HEK293T (cell line): ENCODE data around the gene GABRR3.

Experiments used
- ARNT ChIP-seq: fragments of 450-650 bp; IDR thresholded peaks from 2 replicates; pipeline ENCODE4 v1.6.1; 2017; ENCODE audit warnings: mild to moderate bottlenecking
- BHLHE40 ChIP-seq: fragments of 450-650 bp; IDR thresholded peaks from 2 replicates; pipeline ENCODE4 v1.6.1; 2016; ENCODE audit warnings: mild to moderate bottlenecking, moderate library complexity, borderline replicate concordance
- FOXA1 ChIP-seq: fragments of 450-650 bp; IDR thresholded peaks from 2 replicates; pipeline ENCODE4 v1.6.1; 2016; ENCODE audit warnings: mild to moderate bottlenecking
- FOXM1 ChIP-seq: fragments of 450-650 bp; IDR thresholded peaks from 2 replicates; pipeline ENCODE4 v1.6.1; 2017; ENCODE audit warnings: mild to moderate bottlenecking, borderline replicate concordance
- HDGF ChIP-seq: fragments of 450-650 bp; IDR thresholded peaks from 2 replicates; pipeline ENCODE4 v1.6.1; 2017; ENCODE audit warnings: antibody characterized with exemption, borderline replicate concordance
- L3MBTL2 ChIP-seq: fragments of 450-650 bp; conservative IDR thresholded peaks from 2 replicates; pipeline ENCODE4 v1.6.1; 2016; ENCODE audit warnings: mild to moderate bottlenecking
- LEF1 ChIP-seq: fragments of 450-650 bp; IDR thresholded peaks from 2 replicates; pipeline ENCODE4 v1.6.1; 2017; ENCODE audit warnings: mild to moderate bottlenecking, borderline replicate concordance
- SP1 ChIP-seq: fragments of 450-650 bp; IDR thresholded peaks from 2 replicates; pipeline ENCODE4 v1.6.1; 2017
- SUZ12 ChIP-seq: fragments of 450-650 bp; IDR thresholded peaks from 2 replicates; pipeline ENCODE4 v1.6.1; 2016; ENCODE audit warnings: mild to moderate bottlenecking
- TARDBP ChIP-seq: fragments of 450-650 bp; IDR thresholded peaks from 2 replicates; pipeline ENCODE4 v1.6.1; 2016
- ZNF384 ChIP-seq: fragments of 450-650 bp; IDR thresholded peaks from 2 replicates; pipeline ENCODE4 v1.6.1; 2016

DNA sequence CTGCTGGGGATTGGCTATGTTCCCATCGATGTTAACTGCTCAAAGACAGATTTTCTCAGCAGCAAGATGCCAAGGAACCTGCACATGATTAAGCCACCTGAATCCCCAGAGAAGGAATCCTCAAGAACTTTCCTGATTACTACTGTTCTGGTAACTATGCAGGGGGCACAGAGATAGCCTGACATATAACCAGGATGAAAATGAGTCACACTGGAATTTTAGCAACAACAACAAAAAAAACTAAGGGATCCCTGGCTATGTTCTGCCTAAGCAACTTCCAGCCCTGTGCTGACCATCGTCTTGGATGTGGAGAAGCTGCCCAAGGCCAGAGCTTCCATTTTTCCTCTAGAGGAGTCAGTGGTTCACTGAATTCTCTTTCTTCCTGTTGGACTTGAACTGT is 76.7 kb downstream of the GABRR3 start:
- TF ChIP-seq FOXA1: no peak
- TF ChIP-seq SUZ12: no peak
- TF ChIP-seq L3MBTL2: no peak
- TF ChIP-seq LEF1: no peak
- TF ChIP-seq ZNF384: no peak
- TF ChIP-seq ARNT: no peak
- TF ChIP-seq SP1: no peak
- TF ChIP-seq FOXM1: no peak
- TF ChIP-seq HDGF: no peak
- TF ChIP-seq TARDBP: no peak
- TF ChIP-seq BHLHE40: no peak
